Fibroblast of skin of left quadriceps (primary cell): ENCODE measurements around the gene GLUD1.
"Not testable (repeated sequence)": the region's sequence is repeated elsewhere in the genome, so short reads cannot be mapped to it uniquely, and the experiment has no call there.

Source experiments
- DNase-seq, 2 experiments: peaks; one replicate each; pipeline ENCODE4 v3.0.0-alpha.2; 2013; ENCODE audit warnings: low read depth in 2 of 2

The GLUD1 gene

DNA sequence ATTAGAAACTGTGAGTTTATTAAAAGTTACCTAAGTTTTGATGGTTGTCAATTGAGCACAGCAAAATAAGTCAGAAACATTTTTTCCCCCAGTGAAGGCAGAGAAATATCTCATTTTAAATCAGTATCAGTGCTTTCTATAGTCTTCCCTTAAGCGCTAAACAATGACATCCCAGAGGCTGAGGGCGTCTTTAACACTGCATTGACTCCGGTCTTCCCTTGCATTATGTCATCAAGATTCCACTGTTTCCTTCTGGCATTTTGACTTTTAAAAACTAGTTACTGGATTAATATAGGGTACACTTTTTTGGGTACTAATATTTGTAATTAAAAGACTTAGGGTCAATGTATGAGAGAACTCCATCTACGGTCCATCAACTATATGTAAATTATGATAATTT, 3.9 kb downstream of the GLUD1 start:
- no peak for DNase-seq

DNA sequence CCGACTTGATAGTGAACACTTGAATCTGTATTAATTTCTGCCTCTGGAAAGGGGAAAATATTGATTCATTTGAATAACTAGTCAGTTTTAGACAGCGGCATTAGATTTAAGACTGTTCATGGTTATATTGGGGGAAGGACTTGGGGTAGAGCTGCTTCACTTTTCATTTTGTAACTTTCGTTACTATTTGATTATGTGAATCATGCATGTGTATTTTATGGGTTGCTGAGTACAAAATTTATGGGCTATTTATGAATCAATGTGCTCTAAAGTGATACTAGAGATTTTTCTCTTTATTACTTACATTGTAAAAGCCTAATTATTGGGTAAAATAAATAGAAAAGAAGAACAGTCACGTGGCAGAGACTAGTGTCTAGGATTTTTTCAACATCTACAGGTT, 4.9 kb downstream of the GLUD1 start:
- no peak for DNase-seq

DNA sequence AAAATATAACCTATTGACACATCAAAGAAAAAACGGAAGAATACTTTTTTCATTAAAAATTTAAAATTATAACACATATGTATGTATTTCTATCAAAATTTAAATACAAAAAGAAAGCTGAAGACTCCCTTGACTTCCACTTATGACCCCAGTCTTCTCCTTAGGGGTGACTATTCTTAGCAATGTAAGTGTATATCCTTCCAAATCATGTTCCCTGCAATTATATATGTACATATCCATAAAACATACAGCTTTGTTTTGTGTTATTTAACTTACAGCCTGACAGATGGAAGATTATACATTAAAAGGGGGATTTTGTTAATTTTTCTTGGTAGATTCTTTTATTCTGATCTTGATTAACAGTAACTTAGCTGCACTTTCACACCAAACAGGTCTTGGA, 9.1 kb downstream of the GLUD1 start:
- DNase-seq, result no peak

DNA sequence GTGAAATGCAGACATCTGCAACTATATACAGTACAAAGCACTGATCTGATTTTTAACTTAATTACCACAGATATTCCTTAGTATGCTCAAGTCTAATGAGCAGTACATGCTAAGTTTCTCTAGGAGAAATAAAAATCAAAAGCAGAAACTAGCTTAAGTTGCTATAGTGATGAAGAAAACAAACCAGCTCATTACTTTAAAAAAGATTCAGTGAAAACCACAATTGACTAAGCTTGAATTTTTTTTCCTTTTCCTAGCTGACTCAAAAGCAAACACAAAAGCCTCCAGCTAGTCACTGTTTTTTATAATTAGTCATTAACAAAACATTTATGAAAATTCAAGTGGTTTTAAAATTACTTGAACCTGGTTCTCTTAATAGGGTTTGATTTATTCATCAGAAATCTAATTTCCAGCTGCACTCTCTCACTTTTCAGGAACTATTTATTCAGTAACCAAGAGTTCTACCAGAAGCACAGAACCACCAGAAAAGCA, 10.3 kb downstream of the GLUD1 start:
- DNase-seq, result peak; percentile 68 to 75

DNA sequence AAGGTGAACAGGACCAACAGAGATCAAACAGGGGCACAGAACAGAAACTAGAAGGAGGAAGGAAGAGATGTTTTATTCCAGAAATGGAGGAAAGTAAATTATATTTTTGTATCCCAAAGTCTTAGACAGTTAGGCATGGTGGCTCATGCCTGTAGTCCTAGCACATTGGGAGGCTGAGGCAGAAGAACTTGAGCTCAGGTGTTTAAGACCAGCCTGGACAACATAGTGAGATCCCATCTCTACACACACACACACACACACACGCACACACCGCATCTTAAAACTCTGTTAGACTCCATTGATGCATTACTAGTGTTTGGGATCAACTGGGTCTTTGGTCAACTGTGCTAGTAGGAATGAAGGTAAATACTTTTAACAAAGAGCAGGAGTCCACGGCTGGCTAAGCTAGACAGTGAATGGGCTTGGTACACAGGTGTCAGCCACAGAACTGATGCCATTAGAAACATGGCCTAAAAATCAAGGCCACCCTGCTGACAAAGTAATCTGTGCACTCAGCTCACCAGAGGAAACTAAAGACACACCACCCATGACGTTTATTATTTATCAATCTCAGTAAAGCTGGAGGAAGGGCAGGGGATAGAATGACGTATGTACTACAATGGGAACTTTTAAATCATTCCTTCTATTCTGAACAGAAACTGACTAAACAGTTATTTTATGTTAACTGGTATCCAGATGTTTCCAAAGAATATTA, 10.9 kb downstream of the GLUD1 start:
- peak in 1 of 2 experiments; percentile 33 for DNase-seq

DNA sequence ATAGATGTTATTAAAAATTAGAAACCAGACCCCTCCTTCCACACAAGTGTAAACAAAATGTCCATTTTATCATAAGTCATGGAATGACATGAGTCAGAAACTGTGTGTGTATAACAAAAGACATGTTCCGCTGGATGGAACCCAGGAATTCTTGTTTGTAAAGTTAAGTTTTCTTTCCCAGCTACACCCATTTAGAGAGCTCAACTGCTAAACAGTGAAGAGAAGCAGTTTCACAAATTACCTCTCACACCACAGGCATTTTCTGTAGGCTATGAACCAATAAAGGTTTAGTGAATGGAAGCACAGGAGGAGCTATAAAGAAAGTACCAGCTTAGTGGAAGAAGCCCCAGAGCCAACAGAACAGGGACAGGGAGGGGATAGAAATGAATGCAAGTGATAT, 12.4 kb downstream of the GLUD1 start:
- DNase-seq, result not testable (repeated sequence)

DNA sequence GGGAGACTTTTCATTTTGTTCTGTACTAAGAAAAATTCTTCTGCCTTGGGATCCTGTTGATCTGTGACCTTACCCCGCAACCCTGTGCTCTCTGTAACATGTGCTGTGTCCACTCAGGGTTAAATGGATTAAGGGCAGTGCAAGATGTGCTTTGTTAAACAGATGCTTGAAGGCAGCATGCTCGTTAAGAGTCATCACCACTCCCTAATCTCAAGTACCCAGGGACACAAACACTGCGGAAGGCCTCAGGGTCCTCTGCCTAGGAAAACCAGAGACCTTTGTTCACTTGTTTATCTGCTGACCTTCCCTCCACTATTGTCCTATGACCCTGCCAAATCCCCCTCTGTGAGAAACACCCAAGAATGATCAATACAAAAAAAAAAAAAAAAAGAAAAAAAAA, 13.1 kb downstream of the GLUD1 start:
- DNase-seq, result not testable (repeated sequence)

DNA sequence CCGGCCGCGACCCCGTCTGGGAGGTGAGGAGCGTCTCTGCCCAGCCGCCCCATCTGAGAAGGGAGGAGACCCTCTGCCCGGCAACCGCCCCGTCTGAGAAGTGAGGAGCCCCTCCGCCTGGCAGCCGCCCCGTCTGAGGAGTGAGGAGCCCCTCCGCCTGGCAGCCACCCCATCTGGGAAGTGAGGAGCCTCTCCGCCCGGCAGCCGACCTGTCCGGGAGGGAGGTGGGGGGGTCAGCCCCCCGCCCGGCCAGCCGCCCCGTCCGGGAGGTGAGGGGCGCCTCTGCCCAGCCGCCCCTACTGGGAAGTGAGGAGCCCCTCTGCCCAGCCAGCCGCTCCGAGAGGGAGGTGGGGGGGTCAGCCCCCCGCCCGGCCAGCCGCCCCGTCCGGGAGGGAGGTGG, 14.0 kb downstream of the GLUD1 start:
- DNase-seq, result not testable (repeated sequence)

DNA sequence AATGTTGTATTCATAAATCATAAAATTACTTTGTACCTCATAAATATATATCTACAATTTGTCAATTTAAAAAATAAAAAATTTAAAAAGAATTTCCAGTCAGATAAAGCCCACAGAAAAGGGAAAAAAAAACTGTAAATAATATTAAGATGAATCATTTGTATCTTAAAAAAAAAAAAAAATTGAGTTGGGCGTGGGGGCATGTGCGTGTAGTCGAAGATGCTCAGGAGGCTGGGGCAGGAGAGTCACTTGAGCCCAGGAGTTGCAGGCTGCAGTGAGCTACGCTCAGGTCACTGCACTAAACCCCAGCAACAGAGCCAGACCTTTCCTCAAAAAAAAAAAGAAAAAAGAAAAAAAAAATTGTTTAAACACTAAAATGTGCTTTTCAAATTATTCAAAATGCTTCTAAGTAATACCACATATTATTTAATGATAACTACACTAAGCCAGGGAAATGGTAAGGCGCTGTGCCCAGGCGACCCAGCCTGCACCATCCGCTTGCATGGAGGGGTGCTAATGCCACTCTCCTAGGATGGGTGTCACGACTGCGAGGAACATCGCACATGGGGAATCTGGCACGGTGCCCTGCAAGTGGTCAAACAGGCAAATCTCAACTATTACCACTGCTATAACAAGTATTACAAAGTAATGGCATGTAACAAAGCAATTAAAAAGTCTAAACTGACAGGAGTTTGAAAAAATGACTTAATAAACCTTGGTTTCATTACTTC, 15.4 kb downstream of the GLUD1 start:
- no peak for DNase-seq

DNA sequence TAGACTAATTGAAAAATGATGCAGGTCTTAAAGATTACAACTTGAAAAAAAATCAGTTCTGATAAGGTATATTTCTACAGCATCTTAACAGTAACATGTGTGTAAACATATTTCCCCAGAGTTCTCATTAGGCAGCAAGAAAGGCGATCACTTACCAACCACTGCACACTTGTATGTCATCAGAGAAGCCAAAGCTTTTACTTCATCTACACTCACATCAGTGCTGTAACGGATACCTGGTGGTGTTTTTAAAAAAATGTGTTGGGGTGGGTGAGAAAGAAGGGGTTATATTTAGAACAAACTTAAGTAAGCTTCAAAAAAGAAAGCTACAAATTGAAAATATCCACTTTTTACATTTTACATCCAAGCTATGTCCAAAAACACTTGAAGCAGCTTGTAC, 18.2 kb downstream of the GLUD1 start:
- not testable (repeated sequence) for DNase-seq

DNA sequence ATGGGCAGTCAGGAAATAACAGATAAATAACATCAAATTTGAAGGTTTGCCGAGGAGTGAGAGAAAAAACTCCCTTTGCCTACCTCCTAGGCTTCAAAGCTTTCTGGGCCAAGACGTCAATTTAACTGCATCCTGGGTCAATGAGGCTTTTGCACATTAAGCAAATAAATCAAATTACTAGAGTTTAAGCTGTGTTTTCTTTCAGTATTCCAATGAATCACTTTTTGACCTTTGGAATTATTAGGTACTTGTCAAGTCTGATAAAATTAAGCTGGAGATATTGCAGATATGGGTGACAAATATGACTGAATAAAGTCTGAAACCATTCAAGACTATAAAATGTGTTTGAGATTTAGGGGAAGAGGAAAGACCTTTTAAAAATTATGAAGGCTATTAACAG, 22.2 kb downstream of the GLUD1 start:
- DNase-seq, result no peak

DNA sequence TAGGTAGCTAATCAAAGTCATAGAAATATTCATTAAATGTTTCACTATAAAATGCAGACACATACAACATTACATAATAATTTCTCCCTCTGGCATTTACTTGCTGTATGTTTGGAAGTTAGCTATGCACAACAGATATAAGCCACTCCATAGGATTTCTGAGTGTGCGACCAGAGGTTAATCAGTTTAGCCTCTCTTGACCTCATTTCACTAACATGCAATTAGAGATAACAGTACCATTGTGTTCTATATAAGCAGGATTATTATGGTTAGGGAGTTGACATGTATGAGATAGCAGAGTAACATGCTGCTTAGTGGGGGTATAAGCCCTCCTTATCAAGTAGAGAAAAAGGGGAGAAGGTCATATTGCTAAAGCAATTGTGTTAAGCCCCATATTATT, 26.4 kb downstream of the GLUD1 start:
- DNase-seq, result no peak

DNA sequence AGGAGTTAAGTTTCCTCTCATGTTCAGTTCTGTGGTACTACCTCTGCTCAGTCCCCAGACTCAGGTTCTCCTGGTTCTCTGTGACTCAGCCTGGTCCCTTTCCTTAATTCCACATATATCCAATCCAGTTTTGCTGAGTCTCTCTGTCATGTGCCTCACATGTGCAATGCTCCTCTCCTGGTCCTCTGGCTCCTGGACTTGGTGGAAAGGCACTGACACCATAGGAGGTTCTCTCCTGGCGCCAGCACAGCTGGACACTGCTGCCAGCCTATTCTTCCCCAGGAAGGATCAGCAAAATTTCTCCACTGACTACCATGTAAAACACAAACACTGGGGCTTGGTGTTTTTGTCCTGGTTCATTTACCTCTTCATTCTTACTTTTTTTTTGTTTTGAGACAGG, 27.8 kb downstream of the GLUD1 start:
- DNase-seq, result no peak

DNA sequence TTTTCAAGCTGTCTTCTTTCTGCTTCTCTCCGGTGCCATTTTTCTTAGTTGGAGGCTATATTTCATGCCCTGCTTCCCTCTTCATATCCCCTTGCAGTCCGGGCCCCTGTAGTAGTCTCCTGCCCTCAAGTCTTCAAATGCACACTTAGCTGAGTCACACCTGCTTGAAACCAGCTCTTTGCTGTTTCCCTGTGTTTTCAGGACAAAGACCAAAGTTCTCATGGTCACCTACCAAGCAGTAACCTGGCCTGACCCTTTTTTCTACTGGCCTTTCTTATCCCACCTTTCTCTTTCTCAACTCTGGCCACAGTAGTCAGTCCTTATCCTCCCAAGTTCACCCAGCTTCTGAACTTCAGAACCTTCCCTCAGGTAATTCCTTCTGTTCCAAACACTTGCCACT, 28.5 kb downstream of the GLUD1 start:
- no peak for DNase-seq

DNA sequence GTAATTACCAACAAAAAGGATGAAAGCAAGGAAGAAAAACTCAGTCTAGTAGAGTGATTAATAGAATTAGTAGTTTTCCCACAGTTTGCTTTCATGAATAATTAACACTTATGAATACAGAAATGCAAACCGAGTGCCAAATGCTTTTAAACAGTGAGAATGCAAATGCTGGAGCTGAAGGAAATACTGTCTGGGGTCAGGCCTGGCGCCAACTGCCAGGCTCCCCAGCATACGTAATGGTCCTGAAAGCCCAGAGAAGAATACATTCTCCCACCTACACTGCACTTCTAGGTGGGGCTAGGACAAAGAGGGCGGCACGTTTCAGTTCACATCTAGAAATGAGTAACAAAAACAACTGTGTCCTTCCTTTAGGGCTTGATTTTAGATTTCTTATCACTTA, 30.0 kb downstream of the GLUD1 start:
- no peak for DNase-seq

DNA sequence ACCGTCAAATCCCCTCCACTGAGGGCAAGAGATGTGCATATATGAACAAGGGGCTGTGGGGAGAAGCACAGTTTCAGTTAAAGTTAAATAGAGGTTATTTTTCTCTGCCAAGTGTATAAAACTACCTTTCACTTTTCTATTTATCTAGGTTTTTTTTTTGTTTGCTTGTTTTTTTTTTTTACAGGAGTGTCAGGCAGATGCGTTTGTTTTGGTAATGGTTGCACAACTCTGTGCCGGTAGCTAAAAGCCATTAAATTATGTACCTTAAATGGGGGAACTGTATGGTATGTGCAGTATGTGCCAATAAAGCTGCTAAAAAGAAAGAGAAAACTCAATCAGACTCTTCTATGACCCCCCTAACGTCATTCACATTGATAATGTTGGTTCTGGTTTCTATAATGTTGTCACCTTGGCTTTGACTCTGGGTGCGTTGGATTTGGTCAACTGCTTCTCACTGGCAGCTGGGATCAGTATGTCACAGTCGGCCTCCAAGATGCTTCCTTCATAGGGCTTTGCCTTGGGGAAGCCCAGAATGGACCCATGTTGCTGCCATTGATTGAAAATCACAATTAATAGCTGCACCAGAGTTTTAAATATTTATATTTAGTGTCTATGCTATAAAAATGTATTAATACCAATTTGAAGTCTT, 34.2 kb downstream of the GLUD1 start:
- no peak for DNase-seq

DNA sequence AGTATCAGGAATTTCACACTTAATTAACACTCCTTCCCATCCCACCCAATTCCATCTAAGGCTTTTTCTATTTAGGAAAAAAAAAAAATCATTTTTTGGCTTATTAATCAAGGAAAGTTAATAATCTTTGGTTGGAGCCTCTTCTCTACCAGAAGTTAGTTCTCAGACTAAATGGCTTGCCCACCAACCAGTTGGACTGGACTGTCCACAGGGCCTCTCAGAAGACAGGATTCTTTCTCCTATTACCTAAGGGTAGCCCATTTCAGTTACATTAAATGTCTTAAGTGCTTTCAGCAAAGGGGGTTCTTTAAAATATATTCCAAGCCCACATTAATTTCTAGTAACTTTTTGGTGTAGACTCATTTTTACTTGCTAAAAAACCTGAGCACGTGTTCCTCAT, 35.2 kb downstream of the GLUD1 start:
- no peak for DNase-seq

DNA sequence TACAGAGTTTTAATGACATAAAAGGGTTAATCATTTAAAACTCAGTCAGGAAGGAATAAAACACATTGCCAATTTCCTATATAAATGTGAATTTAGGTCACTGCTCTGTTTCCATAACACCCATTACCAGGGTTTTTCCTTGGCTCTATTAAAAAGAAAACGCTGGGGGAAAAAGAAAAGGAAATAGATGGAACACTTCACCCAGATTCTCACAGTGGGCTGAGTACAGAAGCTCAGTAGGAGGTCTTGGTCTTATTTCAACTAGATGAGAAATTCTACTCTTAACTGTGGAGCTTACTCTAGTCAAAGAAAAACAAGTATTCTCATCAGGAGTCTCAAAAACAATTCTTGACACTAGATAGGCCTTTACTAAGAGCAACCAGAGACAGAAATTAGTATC, 36.5 kb downstream of the GLUD1 start:
- DNase-seq, result no peak

DNA sequence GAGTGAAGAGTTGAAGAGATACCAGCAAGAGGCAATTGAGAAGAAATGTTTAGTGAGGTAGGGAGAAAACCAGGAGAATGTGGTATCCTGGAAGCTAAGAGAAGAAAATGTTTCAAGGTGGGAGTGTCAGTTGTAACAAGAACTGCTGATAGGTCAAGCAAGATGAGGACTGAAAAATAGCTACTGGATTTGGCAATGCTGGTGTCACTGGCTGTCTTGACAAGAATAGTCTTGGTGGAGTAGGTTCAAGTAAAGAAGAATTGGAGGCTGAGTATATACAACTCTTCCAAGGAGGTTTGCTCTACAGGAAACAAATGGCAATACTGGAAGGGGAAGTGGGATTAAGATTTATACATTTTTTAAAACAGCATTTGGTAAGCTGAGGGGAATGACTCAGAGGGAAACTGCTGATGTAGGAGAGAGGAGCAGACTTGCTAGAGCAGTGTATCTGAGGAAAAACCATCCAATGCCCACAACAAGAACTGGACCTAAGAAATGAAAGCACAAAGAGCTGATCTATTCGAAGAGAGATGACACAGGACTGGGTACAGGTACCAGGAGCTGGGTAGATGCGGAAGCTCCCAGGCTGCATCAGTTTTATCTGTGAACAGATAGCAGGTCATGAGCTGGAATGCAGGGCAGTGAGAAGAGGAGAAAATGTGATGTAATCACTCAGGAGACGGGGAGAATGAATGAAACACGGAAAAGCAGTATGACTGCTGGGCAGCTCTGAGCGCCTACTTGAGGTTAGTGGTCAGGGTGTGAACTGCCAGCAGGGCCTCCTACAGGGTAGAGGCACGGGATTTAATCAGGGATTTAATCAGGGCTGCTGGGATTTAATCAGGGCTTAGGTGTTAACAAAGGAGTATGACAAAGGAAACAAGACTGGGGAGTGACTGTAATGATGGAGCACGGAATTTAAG, 40.0 kb downstream of the GLUD1 start:
- peak; percentile 25 for DNase-seq

DNA sequence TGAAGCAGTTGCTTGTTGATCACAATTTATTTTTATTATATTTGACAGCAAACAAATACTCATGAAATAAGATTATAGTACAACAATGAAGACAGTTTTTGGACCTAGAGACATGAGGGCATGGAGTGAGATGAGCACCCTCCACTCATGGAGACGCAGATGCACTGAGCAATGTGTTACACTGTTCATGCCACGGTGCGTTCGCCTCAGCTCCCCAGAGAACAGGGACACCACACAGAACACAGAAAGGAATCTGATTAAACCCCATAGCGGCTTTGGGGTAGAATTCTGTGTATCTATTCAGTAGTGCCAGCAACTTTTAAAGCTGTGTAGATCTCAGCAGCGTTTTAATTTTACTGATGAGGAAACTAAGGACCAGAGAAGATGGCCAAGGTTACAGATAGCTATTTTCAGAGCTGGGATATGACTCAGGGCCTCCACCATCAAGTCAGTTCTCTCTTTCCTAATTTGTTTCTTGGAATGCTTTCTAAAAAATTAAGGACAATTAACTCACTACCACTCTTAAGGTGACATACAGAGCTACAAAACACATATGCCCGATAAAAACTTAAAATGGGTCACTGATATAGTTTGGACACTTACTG, 41.0 kb downstream of the GLUD1 start:
- no peak for DNase-seq

DNA sequence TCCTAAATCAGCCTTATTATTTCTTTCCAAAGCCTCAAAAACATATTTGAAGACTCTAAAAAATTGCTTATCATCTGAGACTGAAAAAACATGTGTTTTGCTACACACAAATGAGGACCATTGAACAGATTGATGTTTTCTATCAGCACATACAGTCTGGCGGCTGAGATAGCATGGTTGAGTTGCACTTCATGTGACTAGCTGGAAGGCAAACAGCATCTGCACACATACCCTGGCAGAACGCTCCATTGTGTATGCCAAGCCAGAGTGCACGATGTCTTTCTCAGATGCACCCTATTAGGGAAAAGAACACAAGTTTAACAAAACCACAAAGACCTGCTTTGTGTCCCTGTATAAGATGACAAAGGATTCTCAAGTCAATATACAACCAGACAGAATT, 41.5 kb downstream of the GLUD1 start:
- peak in 1 of 2 experiments; percentile 2 for DNase-seq
